Activated CD4-positive, alpha-beta T cell treated with anti-CD3 and anti-CD28 coated beads, Interleukin-10, Interleukin-2, amounts not matched to agents 100 ng/mL and 50 ng/mL, durations not matched to agents 16 hours and 8 hours (primary cell): ENCODE results near the gene KNDC1.
"Not testable (repeated sequence)": the region's sequence is repeated elsewhere in the genome, so short reads cannot be mapped to it uniquely, and the experiment has no call there.

ENCODE experiments used
- DNase-seq: peaks from one replicate; pipeline ENCODE4 v3.0.0-alpha.2; 2020

Gene KNDC1

GRCh38 chr10:133225707-133226191, 65.7 kb downstream of the KNDC1 start:
- peak; percentile 74 for DNase-seq

DNA sequence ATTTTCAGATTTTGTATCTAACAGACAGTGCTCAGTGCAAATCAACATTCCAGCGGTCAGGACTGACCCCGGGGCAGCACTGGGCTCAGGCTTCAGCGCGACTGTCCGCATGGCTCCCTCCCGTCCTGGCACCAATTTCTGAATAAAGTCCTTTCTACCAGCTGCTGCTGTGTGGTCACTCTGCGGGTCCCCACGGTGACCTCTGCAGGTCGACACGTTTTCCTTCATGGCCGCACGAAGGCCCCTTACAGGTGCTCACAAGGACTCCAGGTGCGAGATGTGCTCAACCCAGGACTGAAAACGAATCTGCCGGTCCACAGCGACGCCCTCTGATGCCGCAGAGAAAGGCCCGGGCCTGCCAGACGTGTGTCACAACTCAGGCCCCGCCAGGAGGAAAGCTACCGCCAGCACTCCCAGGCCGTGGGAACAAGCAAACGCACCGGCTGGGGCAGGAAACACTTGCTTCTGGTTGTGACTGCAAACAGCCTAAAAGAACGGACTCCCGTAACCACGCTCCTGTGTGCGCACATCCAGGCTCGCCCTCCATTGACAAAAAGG, 66.3 kb downstream of the KNDC1 start:
- DNase-seq: peak; percentile 49

GRCh38 chr10:133227256-133227655, 67.2 kb downstream of the KNDC1 start:
- DNase-seq: no peak

- DNase-seq: no peak
Observed at GRCh38 chr10:133229265-133230043, 69.4 kb downstream of the KNDC1 start.

DNA sequence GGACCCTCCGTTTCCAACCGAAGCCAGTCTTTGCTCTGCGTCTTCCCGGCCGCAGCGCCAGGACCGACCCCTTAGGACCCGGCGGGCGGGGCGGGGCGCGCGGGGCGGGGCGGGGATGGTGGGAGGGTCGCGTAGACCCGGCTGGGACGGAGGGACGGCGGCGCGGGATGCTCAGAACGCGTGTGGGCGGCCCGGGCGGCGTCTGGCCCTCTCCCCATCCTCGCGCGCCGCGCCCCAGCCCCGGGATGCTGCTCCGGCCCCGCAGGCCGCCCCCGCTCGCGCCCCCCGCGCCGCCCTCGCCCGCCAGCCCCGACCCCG, 70.0 kb downstream of the KNDC1 start, which contains the start of gene UTF1:
Gene UTF1, plus strand, starts transcription at position 174 of the 318 bp plus-strand sequence. Its CDS starts 72 bp downstream, at position 246.
- DNase-seq: no peak

GRCh38 chr10:133230387-133231195, 70.6 kb downstream of the KNDC1 start:
- peak; percentile 18 for DNase-seq

GRCh38 chr10:133231244-133231945, 71.4 kb downstream of the KNDC1 start:
- DNase-seq: no peak

DNA sequence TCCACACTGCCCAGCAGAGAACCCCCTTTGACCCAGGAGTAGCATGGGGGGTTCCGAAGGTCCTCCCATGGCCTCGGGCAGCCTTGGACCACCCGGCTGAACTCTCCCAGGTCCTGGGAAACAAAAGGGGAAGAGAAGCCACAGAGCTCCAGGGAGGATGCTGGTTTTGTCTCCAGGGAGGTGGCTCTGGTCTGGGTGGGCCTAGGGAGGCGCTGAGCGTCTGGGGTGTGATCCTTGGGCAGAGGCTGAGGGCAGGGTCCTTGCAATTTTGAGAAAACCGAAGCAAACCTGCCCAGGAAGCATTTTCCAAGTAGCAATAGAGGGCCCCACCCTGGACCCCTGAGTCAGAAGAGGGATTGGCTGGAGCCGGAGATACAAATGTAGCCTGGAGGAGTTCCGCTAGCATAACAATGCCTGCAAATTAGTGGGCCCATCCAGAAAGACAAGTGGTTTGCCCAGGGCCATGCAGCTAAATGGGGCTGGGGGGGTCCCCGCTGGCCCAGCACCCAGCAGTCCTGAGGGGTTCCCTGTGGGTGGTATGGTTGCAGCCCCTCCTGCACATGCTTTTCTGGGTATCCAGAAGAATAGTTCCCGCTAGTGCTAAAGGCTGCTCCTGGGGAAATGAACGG, 72.0 kb downstream of the KNDC1 start:
- no peak for DNase-seq

GRCh38 chr10:133234796-133235195, 74.8 kb downstream of the KNDC1 start:
- not testable (repeated sequence) for DNase-seq

DNA sequence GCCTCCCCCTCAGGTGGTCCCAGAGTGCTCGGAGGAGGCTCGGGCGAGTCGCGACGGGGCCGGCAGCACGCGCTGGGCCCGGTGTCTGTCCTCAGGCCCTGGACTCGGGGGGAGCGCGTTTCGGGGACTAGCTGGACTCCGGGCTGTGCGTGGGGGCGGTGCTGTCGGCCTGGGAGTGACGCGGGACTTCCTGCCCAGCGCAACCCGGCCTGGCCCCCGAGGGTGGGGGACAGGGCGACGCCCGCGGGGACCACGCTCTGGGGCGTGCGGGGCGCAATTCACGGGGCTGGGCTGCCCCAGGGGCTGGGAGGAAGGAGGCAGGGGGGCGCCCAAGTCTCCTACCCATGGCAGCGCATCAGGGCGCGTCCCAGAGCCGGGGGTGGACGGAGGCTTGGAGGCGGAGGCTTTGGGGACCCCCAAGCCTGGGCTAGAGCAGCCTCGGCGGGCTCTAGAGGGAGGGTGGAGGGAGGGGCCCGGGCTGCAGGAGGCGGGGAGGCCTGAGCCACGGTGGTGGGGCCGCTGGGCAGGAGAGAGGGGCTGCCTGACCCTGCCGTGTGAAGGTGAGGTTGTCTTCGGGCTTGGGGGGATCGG, 75.3 kb downstream of the KNDC1 start:
- no peak for DNase-seq

DNA sequence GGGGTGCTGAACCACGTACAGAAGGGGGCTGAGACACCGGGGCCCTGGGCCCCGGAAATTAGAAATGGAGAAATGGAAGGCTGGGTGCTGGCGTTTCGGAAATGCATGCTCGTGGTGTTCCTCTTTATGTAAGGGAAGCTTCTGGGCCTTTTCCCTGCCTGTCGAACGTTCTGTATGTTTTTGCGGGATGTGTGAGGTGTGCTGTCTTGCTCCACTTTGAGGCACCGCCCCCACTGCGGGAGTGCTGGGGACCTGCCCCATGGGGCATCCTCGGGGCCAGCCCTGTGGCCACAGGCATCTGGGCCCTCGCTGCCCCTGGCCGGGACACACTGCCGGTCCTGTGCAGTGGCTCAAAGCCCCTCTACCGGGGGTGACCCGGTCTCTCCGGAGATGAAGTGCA, 75.9 kb downstream of the KNDC1 start:
- DNase-seq: no peak

DNA sequence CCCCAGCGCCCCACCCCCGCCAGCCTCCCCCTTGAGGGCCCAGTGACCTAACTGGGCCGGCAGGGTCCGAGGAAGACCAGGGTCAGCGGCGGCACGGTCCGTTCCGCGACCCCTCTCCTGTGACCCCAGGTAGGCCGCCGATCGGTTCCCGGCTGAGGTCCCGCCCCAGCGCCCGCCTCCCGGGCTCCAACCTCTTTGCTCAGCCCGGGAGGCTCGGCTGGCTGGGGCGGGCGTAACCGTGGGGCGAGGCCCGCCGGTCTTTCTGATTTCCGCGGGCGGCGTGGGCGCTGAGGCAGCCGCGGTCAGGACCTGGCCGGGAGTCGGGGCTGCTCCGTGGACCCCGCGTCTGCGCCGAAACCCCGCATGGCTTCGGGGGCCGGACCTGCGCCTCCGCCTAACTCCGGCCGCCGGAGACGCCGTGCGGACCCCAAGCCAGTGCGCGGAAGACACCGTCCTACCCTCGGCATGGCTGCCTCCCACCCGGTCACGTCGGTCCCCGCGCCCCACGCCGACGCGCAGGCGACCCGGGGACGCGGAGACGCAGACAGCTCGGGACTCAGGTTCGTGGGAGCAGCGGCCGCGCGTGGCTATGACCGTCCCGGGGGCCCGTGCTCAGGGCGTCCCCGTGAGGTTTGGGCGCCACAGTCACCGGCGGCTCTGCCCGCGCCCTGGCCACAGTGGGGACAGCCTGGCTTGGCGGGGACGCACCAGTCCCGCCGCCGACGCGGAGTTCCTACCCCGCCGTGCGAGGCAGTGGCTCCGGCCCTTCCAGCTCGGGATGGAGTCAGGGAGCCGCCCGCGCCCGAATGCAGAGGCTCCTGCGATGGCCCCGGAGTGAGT, 76.6 kb downstream of the KNDC1 start:
- no peak for DNase-seq

DNA sequence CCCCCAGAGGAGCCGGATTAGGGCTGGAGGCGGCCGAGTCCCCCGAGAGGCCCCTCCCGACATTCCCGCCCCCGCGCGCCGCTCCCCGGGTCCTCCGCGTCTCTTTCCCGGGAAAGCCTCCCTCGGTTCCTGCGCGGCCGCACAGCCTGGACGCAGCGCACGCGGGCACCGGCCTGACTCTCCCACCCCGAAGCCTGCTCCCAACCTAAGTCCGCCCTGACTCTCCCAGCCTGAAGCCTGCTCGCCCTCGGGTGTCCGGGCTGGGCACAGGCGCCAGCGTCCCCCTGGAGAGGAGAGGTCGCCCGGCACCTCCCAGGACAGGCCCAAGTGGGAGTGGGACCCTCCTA, 77.2 kb downstream of the KNDC1 start:
- no peak for DNase-seq

GRCh38 chr10:133237588-133238465, 77.8 kb downstream of the KNDC1 start, which contains the start of gene VENTX:
VENTX (plus strand) TSS chr10:133237855; CDS start chr10:133237915, 60 bp downstream.
- DNase-seq: no peak

DNA sequence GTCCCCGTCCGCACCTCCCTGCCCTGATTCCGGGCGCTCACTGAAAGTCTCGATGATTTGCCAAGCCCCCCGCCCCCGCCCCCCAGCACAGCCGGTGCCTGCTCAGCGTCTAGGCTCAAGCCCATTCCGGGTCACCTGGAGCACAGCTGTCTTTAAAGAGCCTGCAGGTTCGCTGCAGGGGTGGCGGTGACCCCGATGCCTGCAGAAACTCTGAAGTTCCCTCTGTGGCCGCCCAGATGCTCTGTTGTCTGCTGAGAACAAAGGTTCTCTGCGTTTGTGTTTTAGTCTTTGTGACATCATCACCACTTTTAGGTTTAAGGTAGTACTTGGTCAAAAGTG, 78.4 kb downstream of the KNDC1 start:
- DNase-seq: no peak

DNA sequence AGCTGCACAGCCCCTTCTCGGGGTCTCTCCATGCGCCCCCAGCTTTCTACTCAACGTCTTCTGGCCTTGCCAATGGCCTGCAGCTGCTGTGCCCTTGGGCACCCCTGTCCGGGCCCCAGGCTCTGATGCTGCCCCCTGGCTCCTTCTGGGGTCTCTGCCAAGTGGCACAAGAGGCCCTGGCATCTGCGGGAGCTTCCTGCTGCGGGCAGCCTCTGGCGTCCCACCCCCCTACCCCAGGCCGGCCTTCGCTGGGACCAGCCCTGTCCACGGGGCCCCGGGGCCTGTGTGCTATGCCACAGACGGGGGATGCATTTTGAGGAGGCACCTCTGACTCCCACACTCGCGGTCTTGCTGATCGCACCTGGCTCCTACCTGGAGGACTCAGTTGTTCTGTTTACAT, 80.0 kb downstream of the KNDC1 start:
- no peak for DNase-seq

DNA sequence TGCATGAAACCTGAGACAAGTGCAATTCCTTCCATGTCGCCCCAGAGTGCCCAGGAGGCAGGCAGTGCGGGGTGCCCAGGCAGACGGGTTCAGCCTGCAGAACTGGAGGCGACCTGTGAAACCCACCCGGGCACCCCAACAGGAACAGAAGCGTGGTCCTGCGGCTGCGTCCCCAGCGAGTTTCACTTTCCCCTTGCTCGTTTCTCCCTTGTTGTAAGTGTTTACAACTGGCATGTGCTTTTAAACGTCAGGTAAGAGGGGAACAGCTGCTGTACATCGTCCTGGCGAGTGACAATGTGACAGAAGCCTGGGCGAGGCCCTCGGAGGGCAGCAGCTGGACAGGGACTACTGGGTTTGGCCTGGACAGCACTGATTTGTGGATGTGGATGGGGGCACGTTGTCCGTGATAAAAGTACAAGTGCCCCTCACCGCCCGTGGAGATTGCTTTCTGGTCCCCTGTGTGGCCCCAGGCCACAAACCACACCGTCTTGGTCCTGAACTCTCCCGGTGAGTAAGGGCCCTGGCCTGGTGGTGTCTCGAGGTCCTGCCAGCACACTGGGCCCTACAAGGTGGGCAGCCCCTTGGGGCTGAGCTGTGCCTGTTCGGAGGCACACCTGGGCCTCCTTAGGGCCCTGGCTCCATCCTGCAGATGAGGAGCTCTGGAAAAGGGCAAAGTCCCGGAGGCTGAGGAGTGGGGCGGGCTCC, 81.6 kb downstream of the KNDC1 start:
- no peak for DNase-seq

- no peak for DNase-seq
Observed at GRCh38 chr10:133242611-133243356, 82.8 kb downstream of the KNDC1 start.

- no peak for DNase-seq
Observed at GRCh38 chr10:133243593-133243992, 83.6 kb downstream of the KNDC1 start.
